Lower lobe of right lung (tissue), 2 donors: ENCODE data around the gene LMAN2L. TPM values are rescaled to one million over a fixed set of nuclear protein-coding genes. Genes with fewer than 3 reads are reported as not detected.

Experiments
- ATAC-seq, 2 donors: fragments of 200-7000 bp; cut with Tn5 transposase; one replicate each; pipeline ENCODE4 v1.9.1; 2020 to 2022; ENCODE audit warnings: mild to moderate bottlenecking in 2 of 2, moderate library complexity in 2 of 2
- DNase-seq: peaks from one replicate; pipeline ENCODE4 v3.0.0-alpha.2; 2020
- H3K27ac ChIP-seq: fragments of 200-600 bp; one replicate; pipeline ENCODE4 v1.8.0; 2022
- H3K27me3 ChIP-seq: fragments of 200-600 bp; one replicate; pipeline ENCODE4 v1.8.0; 2022; ENCODE audit warnings: low read depth
- H3K36me3 ChIP-seq: fragments of 200-600 bp; one replicate; pipeline ENCODE4 v1.8.0; 2022; ENCODE audit warnings: mild to moderate bottlenecking
- H3K4me1 ChIP-seq: fragments of 200-600 bp; one replicate; pipeline ENCODE4 v1.8.0; 2022
- H3K4me3 ChIP-seq: fragments of 200-600 bp; one replicate; pipeline ENCODE4 v1.8.0; 2022; ENCODE audit warnings: mild to moderate bottlenecking
- H3K9me3 ChIP-seq: fragments of 200-600 bp; one replicate; pipeline ENCODE4 v1.8.0; 2022
- intact Hi-C: fragments of 100-400 bp; cut with DNase I; formaldehyde crosslinking; loops from one replicate; pipeline ENCODE4 v1.11.0; 2022
- total RNA-seq: library from RNA; stranded (reverse); fragmentation: NEBNext Ultra II Directional; extraction: Animal tissue kit (Norgen Biotek cat#: 25700); gene quantifications from one replicate; pipeline ENCODE4 v1.2.1, GENCODE V29; 2021
- TF ChIP-seq, protein P1 (sequence below): fragments of 200-600 bp; IDR thresholded peaks from one replicate; pipeline ENCODE4 v1.8.0; 2022; ENCODE audit warnings: antibody characterized with exemption, mild to moderate bottlenecking
- donor health status: DM: no; HTN: yes; CAD: no; lungs with severe emphysema.

The LMAN2L gene
- total RNA-seq, 1 donor from 2014 or later = 20.9 TPM

DNA sequence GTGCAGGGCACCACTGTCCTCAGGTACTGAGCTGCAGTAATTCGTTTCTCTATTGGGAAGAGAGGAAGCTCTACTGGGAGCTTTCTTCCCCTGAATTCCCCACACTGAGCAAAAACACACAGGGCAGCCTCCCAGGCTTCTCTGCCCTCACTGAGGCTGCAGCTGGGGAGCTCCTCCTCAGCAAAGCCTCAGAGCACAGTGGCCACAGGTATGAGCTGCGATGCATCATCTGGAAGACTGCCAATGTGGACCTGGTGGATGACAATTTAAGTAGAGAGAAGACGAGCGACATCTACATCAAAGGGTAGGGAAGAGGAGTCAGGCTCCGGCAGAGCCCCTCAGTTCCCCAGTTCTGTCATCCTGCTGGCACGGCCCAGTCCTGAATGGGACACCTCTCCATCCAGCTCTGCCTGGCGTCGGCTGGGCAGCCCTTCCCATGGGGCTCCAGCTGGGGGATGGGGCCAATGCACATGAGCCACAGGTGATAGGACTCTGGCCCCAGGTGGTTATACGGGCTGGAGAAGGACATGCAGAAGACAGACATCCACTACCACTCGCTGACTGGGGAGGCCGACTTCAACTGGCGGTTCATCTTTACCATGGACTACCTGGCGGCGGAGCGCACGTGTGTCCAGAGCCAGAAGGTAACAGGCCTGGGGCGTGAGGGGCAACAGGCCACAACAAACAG, 37.6 kb downstream of the LMAN2L start:
- no peak overlapping the region for H3K27ac ChIP-seq
- no peaks in the 10 kb centered on the region for H3K4me1 ChIP-seq
- DNase-seq (no peak), ATAC-seq (no peak)
- H3K36me3 ChIP-seq = peaks cover 50% of the 10 kb centered on the region
- TF ChIP-seq, protein P1, sequence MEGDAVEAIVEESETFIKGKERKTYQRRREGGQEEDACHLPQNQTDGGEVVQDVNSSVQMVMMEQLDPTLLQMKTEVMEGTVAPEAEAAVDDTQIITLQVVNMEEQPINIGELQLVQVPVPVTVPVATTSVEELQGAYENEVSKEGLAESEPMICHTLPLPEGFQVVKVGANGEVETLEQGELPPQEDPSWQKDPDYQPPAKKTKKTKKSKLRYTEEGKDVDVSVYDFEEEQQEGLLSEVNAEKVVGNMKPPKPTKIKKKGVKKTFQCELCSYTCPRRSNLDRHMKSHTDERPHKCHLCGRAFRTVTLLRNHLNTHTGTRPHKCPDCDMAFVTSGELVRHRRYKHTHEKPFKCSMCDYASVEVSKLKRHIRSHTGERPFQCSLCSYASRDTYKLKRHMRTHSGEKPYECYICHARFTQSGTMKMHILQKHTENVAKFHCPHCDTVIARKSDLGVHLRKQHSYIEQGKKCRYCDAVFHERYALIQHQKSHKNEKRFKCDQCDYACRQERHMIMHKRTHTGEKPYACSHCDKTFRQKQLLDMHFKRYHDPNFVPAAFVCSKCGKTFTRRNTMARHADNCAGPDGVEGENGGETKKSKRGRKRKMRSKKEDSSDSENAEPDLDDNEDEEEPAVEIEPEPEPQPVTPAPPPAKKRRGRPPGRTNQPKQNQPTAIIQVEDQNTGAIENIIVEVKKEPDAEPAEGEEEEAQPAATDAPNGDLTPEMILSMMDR = no peak
- no peaks in the 10 kb centered on the region for H3K27me3 ChIP-seq
- intact Hi-C loops = no loop called here
- no peaks in the 10 kb centered on the region for H3K9me3 ChIP-seq
- no peak overlapping the region for H3K4me3 ChIP-seq

DNA sequence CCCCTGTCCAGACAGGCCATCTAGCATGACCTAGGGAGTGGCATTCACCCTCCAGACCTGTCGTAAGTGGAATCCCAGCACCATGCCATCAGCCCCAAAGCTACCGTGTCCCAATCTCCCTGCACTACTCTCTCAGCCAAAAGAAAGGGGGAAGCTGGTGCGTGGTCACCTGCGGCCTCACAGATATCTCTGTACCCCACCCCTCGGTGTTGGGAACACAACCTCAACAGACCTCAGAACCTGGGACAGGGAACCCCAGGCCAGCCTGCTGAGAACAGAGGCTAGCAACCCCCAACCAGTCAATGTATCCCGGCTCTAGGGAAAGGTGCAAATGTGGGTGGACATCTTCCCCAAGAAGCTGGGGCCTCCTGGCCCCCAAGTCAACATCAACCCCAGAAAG, 38.2 kb downstream of the LMAN2L start:
- Histone ChIP-seq H3K4me3 (no peak overlapping the region), H3K27me3 (no peaks in the 10 kb centered on the region), H3K36me3 (peaks cover 44% of the 10 kb centered on the region), H3K27ac (no peak overlapping the region), H3K9me3 (no peaks in the 10 kb centered on the region), H3K4me1 (no peaks in the 10 kb centered on the region)
- TF ChIP-seq, protein P1 = no peak
- DNase-seq (no peak), ATAC-seq (no peak)
- intact Hi-C loops = no loop called here

DNA sequence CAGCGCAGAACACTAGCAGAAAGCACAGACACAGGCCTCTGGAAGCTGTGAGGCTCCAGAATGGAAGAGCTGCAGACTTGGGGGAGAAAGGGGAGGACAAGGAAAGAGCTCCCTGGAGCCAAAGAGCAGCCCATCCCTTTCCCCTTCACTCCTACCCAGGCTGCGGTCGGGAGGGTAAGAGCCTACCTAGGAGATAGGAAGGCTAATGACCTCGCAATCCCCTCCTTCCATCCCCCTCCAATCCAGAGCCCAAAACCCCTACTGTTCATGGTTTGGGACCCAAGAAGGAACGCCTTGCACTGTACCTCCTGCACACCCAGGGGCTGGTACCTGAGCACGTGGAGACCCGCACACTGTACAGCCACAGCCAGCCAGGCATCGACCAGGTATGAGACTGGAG, 39.8 kb downstream of the LMAN2L start:
- Histone ChIP-seq H3K27me3 (no peaks in the 10 kb centered on the region), H3K4me3 (no peak overlapping the region), H3K36me3 (peaks cover 30% of the 10 kb centered on the region), H3K27ac (no peak overlapping the region), H3K9me3 (no peaks in the 10 kb centered on the region), H3K4me1 (no peaks in the 10 kb centered on the region)
- DNase-seq (no peak), ATAC-seq (no peak)
- TF ChIP-seq, protein P1 = no peak
- intact Hi-C loops = no loop called here

DNA sequence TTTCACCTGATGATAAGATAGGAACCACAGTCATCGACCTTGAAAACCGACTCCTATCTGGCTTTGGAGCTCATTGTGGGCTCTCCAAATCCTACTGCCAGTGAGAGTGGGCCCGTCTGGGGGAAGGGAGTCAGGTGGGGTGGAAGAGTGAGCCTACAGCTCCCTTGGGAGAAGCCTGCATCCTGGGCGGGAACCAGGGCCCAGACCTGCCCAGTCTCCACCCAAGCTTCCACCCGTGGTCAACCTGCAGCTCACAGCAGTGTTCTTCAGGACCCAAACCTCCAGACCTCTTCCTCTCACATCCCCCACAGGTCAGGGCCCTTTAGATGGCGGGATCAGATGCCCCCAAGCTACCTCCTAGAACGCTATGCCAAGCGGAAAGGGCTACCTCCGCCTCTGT, 40.2 kb downstream of the LMAN2L start:
- TF ChIP-seq, protein P1 = no peak
- Histone ChIP-seq H3K9me3 (no peaks in the 10 kb centered on the region), H3K27me3 (no peaks in the 10 kb centered on the region), H3K36me3 (peaks cover 25% of the 10 kb centered on the region), H3K4me1 (no peaks in the 10 kb centered on the region), H3K4me3 (no peak overlapping the region), H3K27ac (no peak overlapping the region)
- no peak for DNase-seq
- intact Hi-C loops = no loop called here
- no peak for ATAC-seq

DNA sequence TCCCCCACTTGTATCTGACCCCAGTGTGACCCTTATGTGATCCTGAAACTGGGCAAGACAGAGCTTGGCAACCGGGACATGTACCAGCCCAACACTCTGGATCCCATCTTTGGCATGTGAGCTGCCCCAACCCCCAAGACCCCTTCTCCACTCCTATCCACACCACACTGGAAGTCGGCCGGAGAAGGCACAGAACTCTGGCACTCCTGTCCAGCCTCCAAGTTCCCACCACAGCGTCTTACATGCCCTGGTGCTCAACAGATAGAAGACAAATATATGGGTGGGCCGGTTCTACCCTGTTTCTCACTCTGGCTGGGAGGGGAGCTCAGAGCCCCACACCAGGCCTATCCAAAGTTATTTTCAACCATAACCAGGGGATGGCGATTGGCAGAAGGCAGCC, 40.8 kb downstream of the LMAN2L start:
- Histone ChIP-seq H3K27ac (no peak overlapping the region), H3K27me3 (no peaks in the 10 kb centered on the region), H3K36me3 (peaks cover 23% of the 10 kb centered on the region), H3K4me3 (no peak overlapping the region), H3K4me1 (no peaks in the 10 kb centered on the region), H3K9me3 (no peaks in the 10 kb centered on the region)
- no peak for ATAC-seq
- TF ChIP-seq, protein P1 = no peak
- intact Hi-C loops = no loop called here
- DNase-seq = no peak
